ENCODE measurements around the gene HACD2. TPM values are rescaled to one million over a fixed set of nuclear protein-coding genes. Genes with fewer than 3 reads are reported as not detected.

Gene HACD2
- total and polyA plus RNA-seq, 2 donors (not counting 3 experiments of a cell fraction or from before 2014, with no cell fraction given), result 17.0 to 20.9 TPM

- DNase-seq (ENCODE audit: low read depth, low spot score) (no peak), FAIRE-seq (no peak)
- no TSS peak for BruUV-seq (replicated peaks)
- Histone ChIP-seq H3K27ac (ENCODE audit: insufficient read depth, low read depth, low read length) (no peak overlapping the region), H3K4me3 (replicated peaks in 1 of 3; ENCODE audit: insufficient read depth in 1 of 3, low read depth in 1 of 3, low read length in 3 of 3) (no peak overlapping the region), H3K79me2 (ENCODE audit: control insufficient read depth, insufficient read depth, low read length) (no peaks in the 10 kb centered on the region), H3K9me1 (replicated peaks; ENCODE audit: control insufficient read depth, extremely low read depth, insufficient read depth, low read length) (no peaks in the 10 kb centered on the region), H3K4me1 (ENCODE audit: control insufficient read depth, extremely low read depth, insufficient read depth, low read length) (no peaks in the 10 kb centered on the region), H3K27me3 (ENCODE audit: control insufficient read depth in 2 of 2, insufficient read depth in 2 of 2, low read length in 2 of 2) (no peaks in the 10 kb centered on the region), H3K9ac (replicated peaks; ENCODE audit: extremely low read depth, insufficient read depth, low read length) (no peak overlapping the region), H3K9me3 (replicated peaks; ENCODE audit: control insufficient read depth, insufficient read depth, low read length) (no peaks in the 10 kb centered on the region), H3K36me3 (ENCODE audit: control insufficient read depth in 2 of 2, extremely low read depth in 1 of 2, insufficient read depth in 2 of 2, low read length in 2 of 2) (no peaks in the 10 kb centered on the region), H2AFZ (ENCODE audit: low read depth, low read length) (no peak overlapping the region), H3K4me2 (ENCODE audit: insufficient read depth, low read length) (no peak overlapping the region), H4K20me1 (replicated peaks; ENCODE audit: control insufficient read depth, extremely low read depth, insufficient read depth, low read length) (no peaks in the 10 kb centered on the region)
- TF ChIP-seq POLR2AphosphoS5 (IDR thresholded peaks at IDR 0.05; ENCODE audit: insufficient read depth, low read depth, low read length) (no peak), MYC (IDR thresholded peaks at IDR 0.05; ENCODE audit: low read depth, low read length) (no peak), FOS (IDR thresholded peaks at IDR 0.05; ENCODE audit: borderline replicate concordance, insufficient read depth, low read length) (no peak), EZH2 (IDR thresholded peaks at IDR 0.05; ENCODE audit: borderline replicate concordance, low read depth, low read length, severe bottlenecking) (no peak), JUN (IDR thresholded peaks at IDR 0.05; ENCODE audit: borderline replicate concordance, insufficient read depth, insufficient read length, low read depth) (no peak), CTCF (IDR thresholded peaks at IDR 0.05; ENCODE audit: extremely low read depth in 1 of 2, insufficient read depth in 1 of 2, low read depth in 1 of 2, low read length in 2 of 2) (no peak), GATA2 (IDR thresholded peaks at IDR 0.05; ENCODE audit: insufficient read depth, insufficient read length, low read depth, low read length) (no peak), MAX (IDR thresholded peaks at IDR 0.05; ENCODE audit: insufficient read depth, insufficient read length) (no peak)
- intact Hi-C loops (cut with micrococcal nuclease) (no loop called here), dilution Hi-C loops (cut with MboI; ENCODE audit: extremely low pct_ligation_motif_present, low sequenced_read_pairs) (no loop called here)
- CTCF ChIA-PET, result interaction anchor here (1.3 to 2.6 kb wide), 3 partner anchors 18 to 103 kb away, joined by 6 to 9 read pairs (median 8); no protein-coding TSS in a partner anchor
- POLR2A ChIA-PET, result no interaction called here
These were observed 35.5 kb upstream of the HACD2 start for GRCh38 chr3:123620343-123620742.

Data from endothelial cell of umbilical vein (primary cell).